HuH-7.5 (cell line): Measurements from ENCODE around the gene KAT8.
A peak's percentile ranks its signal among the peaks of the same experiment; 100 is the strongest.
"Not testable (repeated sequence)": the region's sequence is repeated elsewhere in the genome, so short reads cannot be mapped to it uniquely, and the experiment has no call there.

Experiments
- DNase-seq: peaks from one replicate; pipeline ENCODE4 v3.0.0; 2011; ENCODE audit warnings: low spot score

Gene KAT8

GRCh38 chr16:31148896-31149295, 31.4 kb downstream of the KAT8 start:
- DNase-seq = no peak

- no peak for DNase-seq
Observed at GRCh38 chr16:31149332-31149731, 31.9 kb downstream of the KAT8 start.

- DNase-seq = no peak
Observed at GRCh38 chr16:31149894-31150890, 32.7 kb downstream of the KAT8 start, which contains the start of gene PRSS36. TSS of gene PRSS36 (minus strand) at chr16:31150066. CDS start at chr16:31150035, 31 bp downstream.

- not testable (repeated sequence) for DNase-seq
Observed at GRCh38 chr16:31150976-31151375, 33.5 kb downstream of the KAT8 start.

- DNase-seq = no peak
Observed at GRCh38 chr16:31157136-31157535, 39.7 kb downstream of the KAT8 start.

- DNase-seq = no peak
Observed at GRCh38 chr16:31167315-31167714, 49.9 kb downstream of the KAT8 start.

- no peak for DNase-seq
Observed at GRCh38 chr16:31168848-31169247, 51.4 kb downstream of the KAT8 start.

GRCh38 chr16:31170048-31170447, 52.6 kb downstream of the KAT8 start:
- not testable (repeated sequence) for DNase-seq

- DNase-seq = no peak
Observed at GRCh38 chr16:31177136-31177535, 59.7 kb downstream of the KAT8 start.

GRCh38 chr16:31179219-31179746, 61.8 kb downstream of the KAT8 start:
- DNase-seq = no peak

GRCh38 chr16:31179747-31180459, 62.4 kb downstream of the KAT8 start, which contains the start of gene FUS:
TSS of gene FUS (plus strand) at chr16:31180139. CDS start at chr16:31180215, 76 bp downstream.
- peak; percentile 92 for DNase-seq
